Measurements from ENCODE around the gene TOMT. TPM values are rescaled to one million over a fixed set of nuclear protein-coding genes. Genes with fewer than 3 reads are reported as not detected.

The TOMT gene
- total and polyA plus RNA-seq, 2 of the 13 experiments (the other 11 are each of a cell fraction or from before 2014, with no cell fraction given): not detected

- TF ChIP-seq ZNF230 (CRISPR knock-in tag; IDR thresholded peaks at IDR 0.05) (no peak), MZF1 (CRISPR knock-in tag; IDR thresholded peaks at IDR 0.05; ENCODE audit: borderline replicate concordance) (no peak), SRY (CRISPR knock-in tag; IDR thresholded peaks at IDR 0.05) (0 out of 2 replicates have a peak, but pooled peaks have one; percentile 3), ESRRA (CRISPR knock-in tag; IDR thresholded peaks at IDR 0.05; ENCODE audit: low read depth) (no peak), ZNF446 (CRISPR knock-in tag; IDR thresholded peaks at IDR 0.05) (no peak), HOXA3 (CRISPR knock-in tag; IDR thresholded peaks at IDR 0.05) (no peak), EP300 (IDR thresholded peaks at IDR 0.05; ENCODE audit: low read depth in 2 of 2, low read length in 2 of 2) (no peak), EP300 (CRISPR knock-in tag; IDR thresholded peaks at IDR 0.05; ENCODE audit: borderline replicate concordance) (no peak), POLR2A (IDR thresholded peaks at IDR 0.05; ENCODE audit: insufficient read depth in 1 of 2, low read depth in 2 of 2, low read length in 2 of 2) (peak in 1 of 2 experiments; percentile 22; a peak in 1 of 4 replicates), KMT2A (CRISPR knock-in tag; IDR thresholded peaks at IDR 0.05) (no peak), ASH2L (IDR thresholded peaks at IDR 0.05; ENCODE audit: insufficient read length, low read depth, low read length) (no peak), ZNF432 (CRISPR knock-in tag; IDR thresholded peaks at IDR 0.05; ENCODE audit: borderline replicate concordance) (no peak)
- TF ChIP-seq, protein P1, sequence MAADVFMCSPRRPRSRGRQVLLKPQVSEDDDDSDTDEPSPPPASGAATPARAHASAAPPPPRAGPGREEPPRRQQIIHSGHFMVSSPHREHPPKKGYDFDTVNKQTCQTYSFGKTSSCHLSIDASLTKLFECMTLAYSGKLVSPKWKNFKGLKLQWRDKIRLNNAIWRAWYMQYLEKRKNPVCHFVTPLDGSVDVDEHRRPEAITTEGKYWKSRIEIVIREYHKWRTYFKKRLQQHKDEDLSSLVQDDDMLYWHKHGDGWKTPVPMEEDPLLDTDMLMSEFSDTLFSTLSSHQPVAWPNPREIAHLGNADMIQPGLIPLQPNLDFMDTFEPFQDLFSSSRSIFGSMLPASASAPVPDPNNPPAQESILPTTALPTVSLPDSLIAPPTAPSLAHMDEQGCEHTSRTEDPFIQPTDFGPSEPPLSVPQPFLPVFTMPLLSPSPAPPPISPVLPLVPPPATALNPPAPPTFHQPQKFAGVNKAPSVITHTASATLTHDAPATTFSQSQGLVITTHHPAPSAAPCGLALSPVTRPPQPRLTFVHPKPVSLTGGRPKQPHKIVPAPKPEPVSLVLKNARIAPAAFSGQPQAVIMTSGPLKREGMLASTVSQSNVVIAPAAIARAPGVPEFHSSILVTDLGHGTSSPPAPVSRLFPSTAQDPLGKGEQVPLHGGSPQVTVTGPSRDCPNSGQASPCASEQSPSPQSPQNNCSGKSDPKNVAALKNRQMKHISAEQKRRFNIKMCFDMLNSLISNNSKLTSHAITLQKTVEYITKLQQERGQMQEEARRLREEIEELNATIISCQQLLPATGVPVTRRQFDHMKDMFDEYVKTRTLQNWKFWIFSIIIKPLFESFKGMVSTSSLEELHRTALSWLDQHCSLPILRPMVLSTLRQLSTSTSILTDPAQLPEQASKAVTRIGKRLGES (CRISPR knock-in tag; IDR thresholded peaks at IDR 0.05; ENCODE audit: borderline replicate concordance): no peak
- ChIA-PET POLR2A (interaction anchor here (1.7 to 2.4 kb wide), 5 partner anchors 9 to 154 kb away, joined by 4 to 13 read pairs (median 8); partner anchors contain the start of gene ANAPC15), CTCF (ENCODE audit: low intra/inter-chr PET ratio, low total read pairs) (no interaction called here)
- no peaks in the 10 kb centered on the region for H4K20me1 ChIP-seq (ENCODE audit: insufficient read depth, low read length)
- 27% methylated on average over 4 of the region's 4 CpGs for WGBS (ENCODE audit: low lambda C conversion rate)
- no peak overlapping the region for H2AFZ ChIP-seq (ENCODE audit: low read length)
- BruUV-seq (replicated peaks): TSS peak; percentile 69
- H3K27ac ChIP-seq (ENCODE audit: extremely low read length, insufficient read depth, low read length): peak overlapping the region; percentile 82
- FAIRE-seq: no peak
- peak overlapping the region; percentile 97 for H3K9ac ChIP-seq (ENCODE audit: insufficient read depth, low read depth, low read length)
- no peak for ATAC-seq
- H3K27me3 ChIP-seq (ENCODE audit: control insufficient read depth in 1 of 2, insufficient read depth in 2 of 2, low read length in 2 of 2): no peaks in the 10 kb centered on the region; a peak in 1 of 5 replicates
- H3K9me3 ChIP-seq (ENCODE audit: low read length): no peaks in the 10 kb centered on the region
- intact Hi-C loops (cut with micrococcal nuclease; ENCODE audit: unreplicated experiment) (loop anchor here (2.0 kb wide), 1 partner anchor 21 kb away; the partner anchor contains the start of genes LRRC51 and NUMA1), in situ Hi-C loops (cut with HindIII; ENCODE audit: extremely low pct_ligation_motif_present, low pct_unique_long_range_greater_than_20kb) (no loop called here)
- H3K79me2 ChIP-seq (ENCODE audit: insufficient read depth, low read length): peaks cover 31% of the 10 kb centered on the region
- peaks cover 39% of the 10 kb centered on the region for H3K4me1 ChIP-seq (ENCODE audit: insufficient read depth, low read length)
- no peak for DNase-seq (ENCODE audit: low spot score)
- peak overlapping the region; percentile 93 for H3K4me2 ChIP-seq (ENCODE audit: low read depth, low read length)
- peak overlapping the region; percentile 79 to 85 (median 82) for H3K4me3 ChIP-seq (replicated peaks in 1 of 3; ENCODE audit: insufficient read depth in 1 of 3, low read depth in 2 of 3, low read length in 3 of 3)
- peaks cover 13 to 29% of the 10 kb centered on the region in 2 experiments; a peak in 4 of 5 replicates for H3K36me3 ChIP-seq (replicated peaks in 1 of 2; ENCODE audit: control insufficient read depth in 1 of 2, insufficient read depth in 2 of 2, low read length in 2 of 2)
These were observed 3.6 kb upstream of the TOMT start for GRCh38 chr11:72102162-72102561.

Measured in HepG2 (cell line).